Duodenal mucosa (tissue), 2 donors: ENCODE data around the gene GPX1.
"Not testable (repeated sequence)": the region's sequence is repeated elsewhere in the genome, so short reads cannot be mapped to it uniquely, and the experiment has no call there.

Experiments used
- H3K27ac ChIP-seq: one replicate; pipeline ENCODE4 v1.7.0; 2013; ENCODE audit warnings: low read depth, low read length
- H3K27me3 ChIP-seq, 2 donors: one replicate each; pipeline ENCODE4 v1.7.0; 2013; ENCODE audit warnings: low read length in 2 of 2, control low read depth in 1 of 2; ENCODE audit not compliant: insufficient read depth in 2 of 2, control insufficient read depth in 1 of 2
- H3K36me3 ChIP-seq, 2 donors: one replicate each; pipeline ENCODE4 v1.7.0; 2013; ENCODE audit warnings: low read length in 2 of 2, control low read depth in 1 of 2; ENCODE audit not compliant: insufficient read depth in 2 of 2, control insufficient read depth in 1 of 2
- H3K4me1 ChIP-seq, 2 donors: one replicate each; pipeline ENCODE4 v1.7.0; 2013; ENCODE audit warnings: low read length in 2 of 2, control low read depth in 1 of 2; ENCODE audit not compliant: insufficient read depth in 2 of 2, control insufficient read depth in 1 of 2
- H3K4me3 ChIP-seq, 2 donors: one replicate each; pipeline ENCODE4 v1.7.0; 2013; ENCODE audit warnings: low read length in 2 of 2, low read depth in 1 of 2
- H3K9ac ChIP-seq, 2 donors: one replicate each; pipeline ENCODE4 v1.7.0; 2013; ENCODE audit warnings: low read length in 2 of 2, low read depth in 1 of 2
- H3K9me3 ChIP-seq, 2 donors: one replicate each; pipeline ENCODE4 v1.7.0; 2013; ENCODE audit warnings: low read length in 2 of 2, control low read depth in 1 of 2; ENCODE audit not compliant: control insufficient read depth in 1 of 2

Gene GPX1

DNA sequence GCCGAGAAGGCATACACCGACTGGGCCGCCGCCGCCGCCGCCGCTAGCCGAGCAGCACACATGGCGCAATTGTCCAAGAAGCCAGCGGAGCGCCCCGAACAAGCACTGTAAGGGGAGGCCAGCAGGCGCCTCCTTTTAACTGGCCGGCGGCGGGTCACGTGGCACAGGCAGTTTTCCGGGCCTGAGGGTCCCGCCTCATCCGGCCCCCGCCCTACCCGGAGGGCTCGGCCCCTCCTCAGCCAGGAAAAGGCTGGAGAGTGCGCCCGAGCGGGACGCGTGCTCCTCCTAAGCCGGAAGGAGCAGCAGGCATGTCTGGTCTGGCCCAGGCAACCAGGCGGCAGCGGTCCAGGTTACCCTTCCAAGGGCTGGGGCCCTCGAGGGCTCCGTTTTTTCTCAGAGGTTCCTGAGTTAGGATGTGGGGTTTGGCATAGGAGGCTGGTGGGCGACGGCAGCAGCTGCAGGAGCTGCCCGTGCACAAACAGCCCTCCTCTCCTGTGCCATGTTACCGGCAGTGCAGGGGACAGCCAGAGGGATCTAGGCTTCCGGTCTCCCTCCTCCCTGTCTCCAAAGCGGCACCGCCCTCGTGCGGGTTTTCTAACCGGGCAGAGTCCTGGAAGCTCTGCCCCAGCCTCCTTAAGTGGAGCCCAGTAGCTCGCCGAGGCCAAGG, at the start of gene GPX1:
GPX1 (minus strand) TSS at position 137 of the 667 bp plus-strand sequence; CDS start at position 62, 75 bp downstream.
- Histone ChIP-seq H3K36me3 (peaks cover 11 to 45% of the 10 kb centered on the region in 2 donors), H3K4me1 (peaks cover 20 to 23% of the 10 kb centered on the region in 2 donors), H3K27me3 (no peaks in the 10 kb centered on the region), H3K9ac (peak within 1 kb of the TSS; percentile 88 to 94), H3K27ac (peak within 1 kb of the TSS; percentile 89), H3K9me3 (no peaks in the 10 kb centered on the region), H3K4me3 (peak within 1 kb of the TSS; percentile 78 to 87)

DNA sequence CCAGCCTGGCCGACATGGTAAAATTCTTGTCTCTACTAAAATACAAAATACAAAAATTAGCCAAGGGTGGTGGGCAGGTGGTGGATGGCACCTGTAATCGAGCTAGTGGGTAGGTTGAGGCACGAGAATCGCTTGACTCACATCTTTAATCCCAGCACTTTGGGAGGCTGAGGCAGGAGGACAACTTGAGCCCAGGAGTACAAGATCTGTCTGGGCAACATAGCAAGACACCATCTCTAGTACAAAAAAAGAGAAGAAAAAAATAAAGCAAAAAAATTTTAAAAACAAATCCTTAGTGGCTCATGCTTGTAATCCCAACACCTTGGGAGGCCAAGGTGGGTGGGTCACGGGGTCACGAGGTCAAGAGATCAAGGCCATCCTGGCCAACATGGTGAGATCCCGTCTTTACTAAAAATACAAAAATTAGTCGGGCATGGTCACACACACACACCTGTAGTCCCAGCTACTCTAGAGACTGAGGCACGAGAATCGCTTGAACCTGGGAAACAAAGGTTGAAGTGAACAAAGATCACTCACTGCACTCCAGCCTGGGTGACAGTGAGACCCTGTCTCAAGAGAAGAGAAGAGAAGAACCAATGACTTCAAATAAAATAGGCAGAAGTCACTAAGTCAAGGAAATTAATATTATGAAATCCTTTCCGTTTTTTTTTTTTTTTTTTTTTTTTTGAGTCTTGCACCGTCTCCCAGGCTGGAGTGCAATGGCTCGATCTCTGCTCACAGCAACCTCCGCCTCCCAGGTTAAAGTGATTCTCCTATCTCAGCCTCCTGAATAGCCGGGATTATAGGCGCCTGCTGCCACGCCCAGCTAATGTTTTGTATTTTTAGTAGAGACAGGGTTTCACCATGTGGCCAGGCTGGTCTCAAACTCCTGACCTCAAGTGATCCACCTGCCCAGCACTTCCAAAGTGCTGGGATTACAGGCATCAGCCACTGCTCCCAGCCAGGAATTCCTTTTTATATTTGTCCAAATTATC, 48.7 kb upstream of the GPX1 start:
- Histone ChIP-seq H3K4me3 (no peak overlapping the region), H3K27ac (no peak overlapping the region), H3K27me3 (no peaks in the 10 kb centered on the region), H3K9me3 (no peaks in the 10 kb centered on the region), H3K4me1 (peaks cover 28 to 36% of the 10 kb centered on the region in 2 donors), H3K9ac (no peak overlapping the region), H3K36me3 (peaks cover 0 to 5% of the 10 kb centered on the region in 2 donors)

DNA sequence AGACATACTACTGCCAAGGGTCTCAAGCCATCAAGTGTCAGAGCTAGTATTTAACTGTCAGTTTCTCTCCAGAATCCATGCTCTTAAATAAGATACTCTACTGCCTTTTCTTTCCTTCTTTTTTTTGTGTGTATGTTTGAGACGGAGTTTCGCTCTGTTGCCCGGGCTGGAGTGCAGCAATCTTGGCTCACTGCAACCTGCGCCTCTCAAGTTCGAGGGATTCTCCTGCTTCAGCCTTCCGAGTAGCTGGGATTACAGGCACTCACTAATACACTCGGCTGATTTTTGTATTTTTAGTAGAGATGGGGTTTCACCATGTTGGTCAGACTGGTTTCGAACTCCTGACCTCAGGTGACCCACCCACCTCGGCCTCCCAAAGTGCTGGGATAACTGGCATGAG, 47.4 kb upstream of the GPX1 start:
- H3K36me3 ChIP-seq, H3K9me3 ChIP-seq, H3K9ac ChIP-seq, H3K27me3 ChIP-seq, H3K27ac ChIP-seq, H3K4me3 ChIP-seq: not testable (repeated sequence)
- peaks cover 28 to 38% of the 10 kb centered on the region in 2 donors for H3K4me1 ChIP-seq

DNA sequence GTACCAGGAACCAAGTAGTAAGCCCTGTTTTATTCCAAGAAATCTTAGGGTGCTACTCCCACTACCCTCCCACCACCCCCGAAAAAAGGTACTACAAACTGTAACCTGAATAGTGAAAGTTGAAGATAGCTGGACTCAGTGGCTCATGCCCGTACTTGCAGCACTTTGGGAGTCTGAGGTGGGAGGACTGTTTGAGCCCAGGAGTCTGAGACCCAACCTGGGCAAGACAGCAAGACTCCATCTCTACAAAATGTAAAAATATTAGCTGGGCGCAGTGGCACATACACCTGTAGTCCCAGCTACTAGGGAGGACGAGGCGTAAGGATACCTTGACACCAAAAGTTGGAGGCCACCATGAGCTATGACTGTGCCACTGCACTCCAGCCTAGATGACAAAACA, 45.7 kb upstream of the GPX1 start:
- Histone ChIP-seq H3K4me3 (no peak overlapping the region), H3K27ac (no peak overlapping the region), H3K36me3 (peaks cover 0 to 7% of the 10 kb centered on the region in 2 donors), H3K27me3 (no peaks in the 10 kb centered on the region), H3K4me1 (peaks cover 20 to 25% of the 10 kb centered on the region in 2 donors), H3K9me3 (no peaks in the 10 kb centered on the region), H3K9ac (no peak overlapping the region)

DNA sequence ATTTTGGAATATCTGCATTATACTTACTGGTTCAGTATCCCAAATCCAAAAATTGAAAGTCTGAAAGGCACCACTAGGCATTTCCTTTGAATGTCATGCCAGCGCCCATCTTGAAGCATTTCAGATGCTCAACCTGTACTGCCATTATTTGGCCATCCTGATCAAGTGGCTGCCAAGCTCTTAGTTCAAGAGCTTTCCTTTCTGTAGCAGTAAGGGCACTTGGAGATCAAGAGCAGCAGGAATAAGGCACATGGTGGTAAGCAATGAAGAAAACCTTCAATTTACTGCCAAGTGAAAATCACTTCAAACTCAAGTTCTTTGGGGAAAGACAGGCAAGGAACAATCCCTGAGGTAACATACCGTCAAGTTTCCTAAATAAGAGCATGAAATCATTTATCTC, 43.6 kb upstream of the GPX1 start:
- H3K27ac ChIP-seq = no peak overlapping the region

DNA sequence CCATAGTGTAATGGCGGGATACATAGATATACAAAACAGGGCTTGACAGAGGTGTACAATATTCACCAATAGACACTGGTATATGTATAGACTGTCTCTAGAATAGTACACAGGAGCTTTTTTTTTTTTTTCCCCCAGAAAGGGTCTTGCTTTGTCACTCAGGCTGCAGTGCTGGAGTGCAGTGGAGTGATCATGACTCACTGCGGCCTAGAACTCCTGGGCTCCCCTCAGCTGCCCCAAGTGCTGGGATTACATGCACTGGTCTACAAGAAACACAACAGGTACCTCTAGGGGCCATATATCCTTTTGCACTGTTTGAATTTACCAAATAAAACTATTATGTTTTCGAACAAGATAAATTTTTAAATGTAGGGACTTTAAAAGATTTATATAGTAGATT, 41.3 kb upstream of the GPX1 start:
- Histone ChIP-seq H3K4me3 (no peak overlapping the region), H3K4me1 (peaks cover 4 to 8% of the 10 kb centered on the region in 2 donors), H3K36me3 (peaks cover 0 to 22% of the 10 kb centered on the region in 2 donors), H3K27me3 (no peaks in the 10 kb centered on the region), H3K27ac (no peak overlapping the region), H3K9ac (no peak overlapping the region), H3K9me3 (no peaks in the 10 kb centered on the region)

More for the DNA sequence above, 43.6 kb upstream of the GPX1 start:
- H3K9me3 ChIP-seq = no peaks in the 10 kb centered on the region
- peaks cover 14 to 16% of the 10 kb centered on the region in 2 donors for H3K4me1 ChIP-seq
- no peak overlapping the region for H3K9ac ChIP-seq
- H3K27me3 ChIP-seq = no peaks in the 10 kb centered on the region
- peaks cover 0 to 8% of the 10 kb centered on the region in 2 donors for H3K36me3 ChIP-seq
- H3K4me3 ChIP-seq = no peak overlapping the region

DNA sequence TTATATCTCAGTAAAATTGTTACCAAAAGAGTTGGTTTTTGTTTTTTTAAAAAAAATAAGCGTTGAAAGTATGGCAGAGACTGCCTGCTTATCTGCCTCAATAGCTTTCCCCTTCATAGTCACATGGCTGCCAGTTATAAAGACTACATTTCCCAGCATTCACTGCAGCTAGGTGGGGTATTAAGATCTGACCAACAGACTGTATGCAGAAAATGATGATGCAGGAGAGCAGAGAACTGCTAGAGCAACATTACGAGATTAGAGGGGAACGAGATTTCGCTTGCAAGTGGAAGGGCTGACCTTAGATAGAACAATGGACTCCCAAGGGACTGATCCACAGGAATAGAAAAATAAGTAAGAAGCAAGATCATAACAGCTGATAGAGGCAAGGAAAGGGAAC, 39.3 kb upstream of the GPX1 start:
- no peak overlapping the region for H3K4me3 ChIP-seq
- no peaks in the 10 kb centered on the region for H3K9me3 ChIP-seq
- no peak overlapping the region for H3K27ac ChIP-seq
- H3K9ac ChIP-seq = no peak overlapping the region
- H3K27me3 ChIP-seq = no peaks in the 10 kb centered on the region
- peaks cover 4 to 8% of the 10 kb centered on the region in 2 donors for H3K4me1 ChIP-seq
- H3K36me3 ChIP-seq = peaks cover 0 to 28% of the 10 kb centered on the region in 2 donors

DNA sequence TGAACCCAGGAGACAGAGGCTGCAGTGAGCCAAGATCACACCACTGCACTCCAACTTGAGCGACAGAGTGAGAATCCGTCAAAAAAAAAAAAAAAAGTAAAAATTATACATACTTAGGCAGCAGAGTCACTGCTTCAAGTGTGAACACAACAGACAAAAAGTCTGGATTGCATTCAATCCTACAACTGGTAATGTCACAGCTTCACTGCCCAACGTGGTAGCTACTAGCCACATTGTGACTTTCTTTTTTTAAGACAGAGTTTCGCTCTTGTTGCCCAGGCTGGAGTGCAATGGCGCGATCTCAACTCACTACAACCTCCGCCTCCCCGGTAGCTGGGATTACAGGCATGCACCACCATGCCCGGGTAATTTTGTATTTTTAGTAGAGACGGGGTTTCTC, 33.2 kb upstream of the GPX1 start:
- not testable (repeated sequence) for H3K4me3 ChIP-seq, H3K27ac ChIP-seq, H3K9me3 ChIP-seq, H3K9ac ChIP-seq, H3K4me1 ChIP-seq, H3K27me3 ChIP-seq
- peaks cover 0 to 23% of the 10 kb centered on the region in 2 donors for H3K36me3 ChIP-seq

DNA sequence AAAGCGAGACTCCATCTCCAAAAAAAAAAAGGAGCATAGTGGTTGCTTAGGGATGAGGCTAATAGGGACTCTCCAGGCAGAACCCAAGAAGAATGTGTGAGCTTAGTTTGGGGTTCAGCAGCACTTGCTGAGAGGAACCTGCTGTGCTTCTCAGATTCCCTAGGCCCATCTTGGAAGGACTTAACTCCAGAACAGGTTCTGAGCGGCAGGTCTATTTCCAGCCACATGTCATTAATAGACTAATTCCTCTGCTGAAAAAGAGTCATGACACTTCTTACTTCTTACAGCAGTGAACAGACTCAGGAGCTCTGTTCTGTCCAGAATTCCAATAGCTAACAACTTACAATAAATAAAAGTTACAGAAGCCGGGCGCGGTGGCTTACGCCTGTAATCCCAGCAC, 31.1 kb upstream of the GPX1 start:
- no peak overlapping the region for H3K27ac ChIP-seq
- H3K36me3 ChIP-seq = peaks cover 0 to 11% of the 10 kb centered on the region in 2 donors
- no peaks in the 10 kb centered on the region for H3K9me3 ChIP-seq
- H3K4me3 ChIP-seq = no peak overlapping the region
- no peak overlapping the region for H3K9ac ChIP-seq
- H3K27me3 ChIP-seq = no peaks in the 10 kb centered on the region
- H3K4me1 ChIP-seq = peaks cover 0 to 10% of the 10 kb centered on the region in 2 donors

DNA sequence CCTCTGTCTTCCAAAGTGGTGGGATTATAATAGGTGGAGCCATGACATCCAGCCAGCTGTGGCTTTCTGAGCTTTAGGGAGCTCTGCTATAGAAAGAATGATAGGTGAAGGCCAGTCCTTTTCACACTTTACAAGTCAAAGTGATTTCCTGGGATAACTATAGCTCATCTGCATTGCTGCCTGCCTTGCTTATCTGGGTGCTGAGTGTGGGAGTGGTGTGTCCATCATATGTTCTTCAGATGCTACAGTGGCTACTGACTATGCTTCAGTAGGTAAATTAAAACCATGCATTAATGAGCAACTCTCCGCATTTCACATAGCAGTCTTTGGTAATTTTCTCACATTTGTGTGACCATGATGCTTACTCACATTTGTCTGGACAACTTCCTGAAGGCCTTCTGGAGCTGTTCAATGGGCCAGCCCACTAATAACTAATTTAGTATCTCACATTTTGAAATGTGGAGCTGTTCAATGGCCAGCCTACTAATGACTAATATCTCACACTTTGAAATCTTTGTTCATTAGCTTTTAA, 30.2 kb upstream of the GPX1 start:
- H3K27ac ChIP-seq = no peak overlapping the region
- peaks cover 0 to 10% of the 10 kb centered on the region in 2 donors for H3K4me1 ChIP-seq
- H3K9ac ChIP-seq = no peak overlapping the region
- H3K36me3 ChIP-seq = peaks cover 0 to 7% of the 10 kb centered on the region in 2 donors
- H3K4me3 ChIP-seq = no peak overlapping the region
- H3K9me3 ChIP-seq = no peaks in the 10 kb centered on the region
- no peaks in the 10 kb centered on the region for H3K27me3 ChIP-seq
